ENCODE measurements around the gene ADAT1. TPM values are rescaled to one million over a fixed set of nuclear protein-coding genes. Genes with fewer than 3 reads are reported as not detected.

ADAT1 gene
- total and polyA plus RNA-seq, 2 of the 8 experiments (the other 6 are each of a cell fraction or from before 2014, with no cell fraction given): 30.7 to 44.7 TPM

DNA sequence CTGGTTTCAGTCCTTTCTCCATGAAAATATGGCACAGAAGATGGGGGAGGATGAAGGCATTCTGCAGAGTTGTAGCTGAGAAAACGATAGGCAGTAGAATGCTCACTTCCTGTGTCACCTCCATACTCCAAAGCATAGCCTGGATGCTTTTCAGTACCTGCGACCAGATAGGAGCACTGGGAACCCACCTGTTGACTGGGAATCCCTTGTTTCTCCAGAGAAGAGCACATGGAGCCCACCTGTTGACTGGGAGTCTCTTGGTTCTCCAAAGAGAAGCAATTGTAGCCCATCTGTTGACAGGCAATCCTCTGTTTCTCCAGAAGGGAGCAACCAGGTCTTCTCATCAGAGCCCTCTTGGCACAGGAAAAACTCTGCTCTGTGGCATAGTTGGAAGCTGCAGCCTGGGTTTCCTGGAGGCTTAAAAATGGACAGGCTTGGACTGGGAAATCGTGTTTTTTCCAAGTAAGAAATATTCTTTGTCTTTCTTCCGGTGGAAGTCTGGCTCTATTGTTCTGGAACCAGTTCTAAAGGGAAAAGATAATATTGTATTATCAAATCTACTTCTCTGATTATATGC is 37.7 kb upstream of the ADAT1 start:
- Histone ChIP-seq H4K20me1 (replicated peaks in 1 of 2; ENCODE audit: control insufficient read depth in 1 of 2, insufficient read depth in 2 of 2, low read length in 2 of 2) (peaks cover 0 to 2% of the 10 kb centered on the region in 2 experiments), H2AFZ (ENCODE audit: low read length) (no peak overlapping the region), H3K14ac (ENCODE audit: insufficient read length) (no peak overlapping the region), H3K18ac (ENCODE audit: extremely low read depth, low read length) (no peak overlapping the region), H3K4me1 (replicated peaks in 1 of 4; ENCODE audit: control insufficient read depth in 3 of 4, insufficient read depth in 4 of 4, low read length in 3 of 4) (no peaks in the 10 kb centered on the region), H2BK5ac (ENCODE audit: low read depth, low read length) (no peak overlapping the region), H3K9ac (replicated peaks in 1 of 4; ENCODE audit: extremely low read depth in 1 of 4, low read depth in 3 of 4, low read length in 3 of 4) (no peak overlapping the region), H3K4ac (replicated peaks; ENCODE audit: insufficient read length, low read depth, low read length) (no peak overlapping the region), H3K56ac (replicated peaks; ENCODE audit: insufficient read length, low read depth, low read length) (no peak overlapping the region), H3K23ac (ENCODE audit: insufficient read length) (no peak overlapping the region), H2BK15ac (ENCODE audit: low read length) (no peak overlapping the region), H3K27me3 (replicated peaks in 1 of 4; ENCODE audit: control insufficient read depth in 3 of 4, extremely low read depth in 1 of 4, insufficient read depth in 3 of 4, low read length in 3 of 4) (no peaks in the 10 kb centered on the region), H3K9me3 (ENCODE audit: insufficient read depth in 2 of 2, low read depth in 1 of 2, low read length in 1 of 2) (no peaks in the 10 kb centered on the region), H4K8ac (ENCODE audit: extremely low read depth, insufficient read depth, low read length) (no peak overlapping the region), H4K5ac (ENCODE audit: insufficient read length, low read depth, low read length) (no peak overlapping the region), H3K4me2 (ENCODE audit: insufficient read depth in 1 of 2, low read depth in 2 of 2, low read length in 2 of 2) (no peak overlapping the region), H4K91ac (replicated peaks; ENCODE audit: insufficient read length, low read length) (no peak overlapping the region), H3K79me2 (ENCODE audit: control insufficient read depth in 1 of 2, insufficient read depth in 2 of 2, low read length in 2 of 2) (no peaks in the 10 kb centered on the region), H3K36me3 (ENCODE audit: control insufficient read depth in 2 of 4, insufficient read depth in 4 of 4, low read length in 3 of 4) (peaks cover 0 to 21% (median 9%) of the 10 kb centered on the region in 4 experiments; a peak in 6 of 8 replicates), H3K79me1 (ENCODE audit: low read depth, low read length) (no peaks in the 10 kb centered on the region), H2BK20ac (ENCODE audit: low read length) (no peak overlapping the region), H3K4me3 (ENCODE audit: extremely low read depth in 1 of 4, insufficient read depth in 2 of 4, low read depth in 3 of 4, low read length in 4 of 4) (no peak overlapping the region), H3K27ac (ENCODE audit: low read depth, low read length) (no peak overlapping the region), H2BK120ac (replicated peaks; ENCODE audit: low read depth, low read length) (no peak overlapping the region), H2BK12ac (ENCODE audit: low read depth, low read length) (no peak overlapping the region), H3K23me2 (ENCODE audit: low read depth, low read length) (no peaks in the 10 kb centered on the region), H2AK5ac (ENCODE audit: low read depth, low read length) (no peak overlapping the region)
- POLR2A ChIA-PET (ENCODE audit: partially characterized antibody): no interaction called here
- no peak for FAIRE-seq
- DNase-seq (ENCODE audit: low read depth in 1 of 2, low spot score in 2 of 2): no peak
- 88% methylated on average over 4 of the region's 4 CpGs; no CpG with 5 or more reads in 1 of the 2 experiments for WGBS, 2 experiments (ENCODE audit: extremely low coverage in 1 of 2, insufficient coverage in 1 of 2, insufficient read length in 1 of 2, insufficient replicate concordance in 2 of 2, low coverage in 1 of 2, low lambda C conversion rate in 2 of 2, missing lambda C conversion rate in 1 of 2)
- CTCF ChIA-PET (ENCODE audit: partially characterized antibody): interaction anchor here (0.7 kb wide), 1 partner anchor 38 kb away, joined by 3 read pairs; the partner anchor contains the start of gene ADAT1
- TF ChIP-seq MAFK (IDR thresholded peaks at IDR 0.05; ENCODE audit: low read depth, low read length) (no peak), SUZ12 (IDR thresholded peaks at IDR 0.05; ENCODE audit: low read length) (no peak), BCL11A (IDR thresholded peaks at IDR 0.05; ENCODE audit: low read depth in 2 of 2, low read length in 2 of 2) (no peak), BRCA1 (IDR thresholded peaks at IDR 0.05; ENCODE audit: low read depth, low read length) (no peak), HDAC6 (IDR thresholded peaks at IDR 0.05; ENCODE audit: low read depth, low read length) (no peak), SRF (IDR thresholded peaks at IDR 0.05; ENCODE audit: low read depth, low read length) (no peak), JUN (IDR thresholded peaks at IDR 0.05; ENCODE audit: low read depth, low read length) (no peak), NRF1 (IDR thresholded peaks at IDR 0.05; ENCODE audit: low read depth, low read length) (no peak)
- TF ChIP-seq, protein P1, sequence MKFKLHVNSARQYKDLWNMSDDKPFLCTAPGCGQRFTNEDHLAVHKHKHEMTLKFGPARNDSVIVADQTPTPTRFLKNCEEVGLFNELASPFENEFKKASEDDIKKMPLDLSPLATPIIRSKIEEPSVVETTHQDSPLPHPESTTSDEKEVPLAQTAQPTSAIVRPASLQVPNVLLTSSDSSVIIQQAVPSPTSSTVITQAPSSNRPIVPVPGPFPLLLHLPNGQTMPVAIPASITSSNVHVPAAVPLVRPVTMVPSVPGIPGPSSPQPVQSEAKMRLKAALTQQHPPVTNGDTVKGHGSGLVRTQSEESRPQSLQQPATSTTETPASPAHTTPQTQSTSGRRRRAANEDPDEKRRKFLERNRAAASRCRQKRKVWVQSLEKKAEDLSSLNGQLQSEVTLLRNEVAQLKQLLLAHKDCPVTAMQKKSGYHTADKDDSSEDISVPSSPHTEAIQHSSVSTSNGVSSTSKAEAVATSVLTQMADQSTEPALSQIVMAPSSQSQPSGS (IDR thresholded peaks at IDR 0.05; ENCODE audit: low read length): no peak
- TF ChIP-seq, protein P2, sequence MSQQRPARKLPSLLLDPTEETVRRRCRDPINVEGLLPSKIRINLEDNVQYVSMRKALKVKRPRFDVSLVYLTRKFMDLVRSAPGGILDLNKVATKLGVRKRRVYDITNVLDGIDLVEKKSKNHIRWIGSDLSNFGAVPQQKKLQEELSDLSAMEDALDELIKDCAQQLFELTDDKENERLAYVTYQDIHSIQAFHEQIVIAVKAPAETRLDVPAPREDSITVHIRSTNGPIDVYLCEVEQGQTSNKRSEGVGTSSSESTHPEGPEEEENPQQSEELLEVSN (IDR thresholded peaks at IDR 0.05): no peak

Data from H1 (cell line).